GM21529 (cell line): ENCODE measurements around the gene RPA1.

Source experiments
- ATAC-seq: cut with Tn5 transposase; IDR thresholded peaks from one replicate; pipeline ENCODE4 v1.9.1; 2021; ENCODE audit not compliant: unreplicated experiment

The RPA1 gene

GRCh38 chr17:1907216-1907631, 77.4 kb downstream of the RPA1 start:
- ATAC-seq = no peak

- ATAC-seq = no peak
These were observed 78.3 kb downstream of the RPA1 start for GRCh38 chr17:1907909-1908698.

GRCh38 chr17:1908699-1909309, 79.0 kb downstream of the RPA1 start:
- ATAC-seq = no peak

- ATAC-seq = no peak
These were observed 80.2 kb downstream of the RPA1 start for GRCh38 chr17:1909985-1910384.

- ATAC-seq = no peak
These were observed 82.3 kb downstream of the RPA1 start for GRCh38 chr17:1912146-1912545.

- no peak for ATAC-seq
These were observed 83.9 kb downstream of the RPA1 start for GRCh38 chr17:1913702-1914101.

GRCh38 chr17:1914661-1915083, 84.9 kb downstream of the RPA1 start:
- no peak for ATAC-seq

- no peak for ATAC-seq
These were observed 86.1 kb downstream of the RPA1 start for GRCh38 chr17:1915889-1916288.

GRCh38 chr17:1916316-1916715, 86.5 kb downstream of the RPA1 start:
- ATAC-seq = no peak

- ATAC-seq = no peak
These were observed 87.3 kb downstream of the RPA1 start for GRCh38 chr17:1916963-1917715.

GRCh38 chr17:1918346-1919162, 88.7 kb downstream of the RPA1 start:
- ATAC-seq = no peak

GRCh38 chr17:1919201-1919600, 89.4 kb downstream of the RPA1 start:
- no peak for ATAC-seq

- no peak for ATAC-seq
These were observed 91.1 kb downstream of the RPA1 start for GRCh38 chr17:1920948-1921351.

- no peak for ATAC-seq
These were observed 99.2 kb downstream of the RPA1 start for GRCh38 chr17:1928976-1929375.

GRCh38 chr17:1930337-1930645, 100.5 kb downstream of the RPA1 start:
- no peak for ATAC-seq

GRCh38 chr17:1931844-1932579, 102.2 kb downstream of the RPA1 start:
- no peak for ATAC-seq

GRCh38 chr17:1933875-1934715, 104.3 kb downstream of the RPA1 start:
- ATAC-seq = no peak

GRCh38 chr17:1934901-1935300, 105.1 kb downstream of the RPA1 start:
- ATAC-seq = no peak

- ATAC-seq = no peak
These were observed 107.0 kb downstream of the RPA1 start for GRCh38 chr17:1936766-1937165.

- ATAC-seq = no peak
These were observed 107.7 kb downstream of the RPA1 start for GRCh38 chr17:1937461-1937860.
